HFF-Myc (cell line): ENCODE data around the gene STAP2.
A peak's percentile ranks its signal among the peaks of the same experiment; 100 is the strongest.
"Not testable (repeated sequence)": the region's sequence is repeated elsewhere in the genome, so short reads cannot be mapped to it uniquely, and the experiment has no call there.

Source experiments
- DNase-seq: peaks from one replicate; pipeline ENCODE4 v3.0.0-alpha.2; 2011; ENCODE audit warnings: low read depth; ENCODE audit errors: extremely low read depth
- H3K4me3 ChIP-seq: replicated peaks from 2 replicates; pipeline ENCODE4 v1.5.1; 2011; ENCODE audit warnings: low read depth, mild to moderate bottlenecking, control low read depth, low read length
- TF ChIP-seq, protein P1 (sequence below): IDR thresholded peaks from 2 replicates; pipeline ENCODE4 v1.5.1; 2012; ENCODE audit warnings: mild to moderate bottlenecking, low read depth, low read length, control low read depth; ENCODE audit errors: missing control alignments

Gene STAP2

DNA sequence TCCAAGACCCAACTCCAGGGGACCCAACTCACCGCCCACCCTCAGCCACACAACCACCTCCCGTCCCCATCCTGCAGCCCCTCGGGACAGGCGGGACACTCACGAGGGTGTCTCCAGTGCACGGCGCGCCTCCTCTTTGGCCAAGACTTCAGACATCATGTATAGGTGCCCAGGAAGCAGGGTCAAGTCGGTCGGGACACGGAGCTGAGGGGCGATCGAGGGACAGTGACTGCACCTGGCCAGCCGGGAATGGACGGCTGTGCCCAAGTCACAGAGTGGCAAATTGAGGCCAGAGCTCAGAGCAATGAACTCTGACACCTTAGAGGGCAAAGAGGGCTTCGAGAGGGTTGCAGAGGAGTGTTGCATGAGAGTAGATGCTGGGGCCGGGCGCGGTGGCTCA, 8.8 kb downstream of the STAP2 start:
- no peak for DNase-seq
- H3K4me3 ChIP-seq: no peak overlapping the region; the same call in 1 of the 2 replicates
- TF ChIP-seq, protein P1, sequence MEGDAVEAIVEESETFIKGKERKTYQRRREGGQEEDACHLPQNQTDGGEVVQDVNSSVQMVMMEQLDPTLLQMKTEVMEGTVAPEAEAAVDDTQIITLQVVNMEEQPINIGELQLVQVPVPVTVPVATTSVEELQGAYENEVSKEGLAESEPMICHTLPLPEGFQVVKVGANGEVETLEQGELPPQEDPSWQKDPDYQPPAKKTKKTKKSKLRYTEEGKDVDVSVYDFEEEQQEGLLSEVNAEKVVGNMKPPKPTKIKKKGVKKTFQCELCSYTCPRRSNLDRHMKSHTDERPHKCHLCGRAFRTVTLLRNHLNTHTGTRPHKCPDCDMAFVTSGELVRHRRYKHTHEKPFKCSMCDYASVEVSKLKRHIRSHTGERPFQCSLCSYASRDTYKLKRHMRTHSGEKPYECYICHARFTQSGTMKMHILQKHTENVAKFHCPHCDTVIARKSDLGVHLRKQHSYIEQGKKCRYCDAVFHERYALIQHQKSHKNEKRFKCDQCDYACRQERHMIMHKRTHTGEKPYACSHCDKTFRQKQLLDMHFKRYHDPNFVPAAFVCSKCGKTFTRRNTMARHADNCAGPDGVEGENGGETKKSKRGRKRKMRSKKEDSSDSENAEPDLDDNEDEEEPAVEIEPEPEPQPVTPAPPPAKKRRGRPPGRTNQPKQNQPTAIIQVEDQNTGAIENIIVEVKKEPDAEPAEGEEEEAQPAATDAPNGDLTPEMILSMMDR: no peak

DNA sequence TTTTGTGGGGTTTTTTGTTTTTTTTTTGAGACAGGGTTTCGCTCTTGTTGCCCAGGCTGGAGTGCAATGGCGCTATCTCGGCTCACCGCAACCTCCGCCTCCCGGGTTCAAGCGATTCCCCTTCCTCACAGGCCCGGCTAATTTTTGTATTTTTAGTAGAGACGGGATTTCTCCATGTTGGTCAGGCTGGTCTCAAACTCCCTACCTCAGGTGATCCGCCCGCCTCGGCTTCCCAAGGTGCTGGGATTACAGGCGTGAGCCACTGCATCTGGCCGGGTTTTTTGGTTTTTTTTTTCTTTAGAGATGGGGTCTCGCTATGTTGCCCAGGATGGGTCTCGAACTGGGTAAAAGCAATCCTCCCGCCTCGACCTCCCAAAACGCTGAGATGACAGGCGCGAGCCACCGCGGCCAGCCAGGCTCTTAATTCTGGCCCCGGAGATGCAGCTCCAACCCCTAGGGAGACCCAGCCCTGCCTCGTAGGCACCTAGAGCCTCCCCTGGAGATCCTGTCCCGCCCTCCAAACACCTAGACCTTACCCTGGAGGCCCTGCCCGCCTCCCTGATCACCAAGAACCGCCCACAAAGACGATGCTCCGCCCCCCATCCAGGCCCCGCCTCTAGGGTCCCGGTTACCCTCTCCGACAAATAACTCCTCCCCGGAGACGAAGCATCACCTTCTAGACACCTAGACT, 9.5 kb downstream of the STAP2 start:
- peak overlapping the region; percentile 72 for H3K4me3 ChIP-seq
- not testable (repeated sequence) for DNase-seq

DNA sequence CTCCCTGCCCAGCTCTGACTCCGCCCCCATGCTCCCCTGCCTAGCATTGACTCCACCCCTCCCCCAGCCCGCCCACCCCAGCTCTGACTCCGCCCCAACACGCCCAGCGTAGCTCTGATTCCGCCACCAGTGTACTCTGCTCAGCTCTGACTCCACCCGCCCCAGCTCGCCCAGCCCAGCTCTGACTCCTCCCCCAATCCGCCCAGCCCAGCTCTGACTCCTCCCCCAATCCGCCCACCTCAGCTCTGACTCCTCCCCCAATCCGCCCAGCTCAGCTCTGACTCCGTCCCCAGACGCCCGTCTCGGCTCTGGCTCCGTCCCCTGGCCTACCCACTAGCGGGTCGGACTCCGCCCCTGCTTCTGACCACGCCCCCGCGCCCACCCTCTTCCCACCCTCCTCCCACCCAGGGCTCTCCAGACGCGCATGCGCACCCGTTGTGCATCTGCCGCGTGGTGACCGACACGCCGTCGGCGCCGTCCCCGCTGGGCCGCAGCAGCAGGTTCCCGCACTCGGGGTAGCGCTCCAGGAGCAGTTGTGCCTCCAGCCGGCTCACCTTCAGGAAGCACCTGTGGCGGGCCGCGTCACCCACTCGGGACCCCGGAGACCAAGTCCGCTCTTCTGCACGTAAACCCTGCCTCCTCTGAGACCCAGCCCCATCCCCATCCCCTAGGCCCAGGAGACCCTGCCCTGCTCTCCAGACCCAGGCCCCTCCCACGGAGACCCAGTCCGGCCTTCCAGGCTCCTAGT, 10.2 kb downstream of the STAP2 start:
- TF ChIP-seq, protein P1: no peak
- peak overlapping the region; percentile 72 for H3K4me3 ChIP-seq
- DNase-seq: peak; percentile 92

DNA sequence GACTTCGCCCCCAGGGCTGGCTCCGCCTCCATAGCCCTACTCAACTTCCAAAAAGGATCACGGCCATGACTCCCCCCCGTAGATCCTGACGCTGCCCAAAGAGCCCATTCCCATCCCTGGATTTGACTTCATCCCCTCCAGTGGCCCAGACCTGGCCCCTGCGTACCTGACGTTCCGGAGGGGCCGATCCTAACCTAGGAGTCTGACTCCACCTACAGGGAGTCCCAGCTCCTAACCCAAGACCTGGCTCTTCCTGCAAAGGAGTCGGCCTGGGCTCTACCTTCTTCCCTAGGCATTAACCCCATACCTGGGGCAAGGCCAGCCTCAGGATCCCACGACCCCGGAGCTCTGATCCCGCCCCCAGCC, 10.8 kb downstream of the STAP2 start:
- no peak for DNase-seq
- TF ChIP-seq, protein P1: no peak
- peak overlapping the region; percentile 32 for H3K4me3 ChIP-seq

DNA sequence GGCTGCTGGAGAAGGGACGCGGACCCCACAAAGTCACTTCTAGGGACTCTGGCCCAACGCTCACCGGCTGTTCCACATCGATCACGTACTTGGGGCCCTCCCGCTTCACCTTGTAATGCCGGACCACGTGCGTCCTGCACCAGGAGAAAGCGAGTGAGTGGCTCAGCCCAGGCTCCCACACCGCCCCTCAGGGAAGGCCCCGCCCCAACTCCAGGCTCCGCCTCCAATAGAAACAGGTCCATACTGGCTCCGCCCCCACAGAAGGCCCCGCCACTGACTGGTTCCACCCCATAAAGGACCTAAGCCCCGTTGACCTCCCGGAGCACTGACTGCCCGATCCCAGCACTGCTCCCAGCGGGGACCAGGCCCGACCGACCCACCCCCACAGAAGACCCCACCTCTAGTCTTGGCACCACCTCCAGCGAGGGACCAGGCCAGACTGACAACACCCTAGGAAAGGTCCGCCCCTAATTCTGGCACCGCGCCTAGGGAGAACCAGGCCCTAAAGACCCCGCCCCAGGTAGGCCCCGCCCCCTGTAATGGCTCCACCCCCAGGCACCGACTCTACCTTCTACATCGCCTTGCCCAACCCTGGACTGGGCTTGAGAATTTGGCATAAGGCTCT, 11.3 kb downstream of the STAP2 start:
- DNase-seq: peak; percentile 38
- peak overlapping the region; percentile 40 for H3K4me3 ChIP-seq
- TF ChIP-seq, protein P1: no peak

DNA sequence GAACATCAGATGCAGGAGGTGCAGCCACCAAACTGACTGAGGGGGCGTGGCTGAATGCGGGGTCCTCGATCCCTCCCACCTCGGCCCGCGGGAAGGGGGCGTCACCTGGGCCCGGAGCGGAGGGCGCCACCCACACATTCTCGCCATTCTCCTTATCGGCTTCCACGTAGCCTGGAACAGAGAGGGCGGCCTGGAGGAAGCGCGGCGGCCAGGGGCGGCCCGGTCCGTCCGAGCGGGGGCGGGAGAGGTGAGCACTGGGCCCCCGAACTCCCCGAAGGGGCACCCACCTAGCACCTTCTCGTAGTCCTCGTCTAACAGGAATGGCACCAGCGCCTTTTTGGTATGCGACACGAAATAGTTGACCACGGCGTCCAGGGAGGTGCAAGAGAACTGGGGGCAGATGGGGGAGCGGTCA, 11.8 kb downstream of the STAP2 start:
- peak overlapping the region; percentile 40 for H3K4me3 ChIP-seq
- no peak for DNase-seq
- TF ChIP-seq, protein P1: no peak

DNA sequence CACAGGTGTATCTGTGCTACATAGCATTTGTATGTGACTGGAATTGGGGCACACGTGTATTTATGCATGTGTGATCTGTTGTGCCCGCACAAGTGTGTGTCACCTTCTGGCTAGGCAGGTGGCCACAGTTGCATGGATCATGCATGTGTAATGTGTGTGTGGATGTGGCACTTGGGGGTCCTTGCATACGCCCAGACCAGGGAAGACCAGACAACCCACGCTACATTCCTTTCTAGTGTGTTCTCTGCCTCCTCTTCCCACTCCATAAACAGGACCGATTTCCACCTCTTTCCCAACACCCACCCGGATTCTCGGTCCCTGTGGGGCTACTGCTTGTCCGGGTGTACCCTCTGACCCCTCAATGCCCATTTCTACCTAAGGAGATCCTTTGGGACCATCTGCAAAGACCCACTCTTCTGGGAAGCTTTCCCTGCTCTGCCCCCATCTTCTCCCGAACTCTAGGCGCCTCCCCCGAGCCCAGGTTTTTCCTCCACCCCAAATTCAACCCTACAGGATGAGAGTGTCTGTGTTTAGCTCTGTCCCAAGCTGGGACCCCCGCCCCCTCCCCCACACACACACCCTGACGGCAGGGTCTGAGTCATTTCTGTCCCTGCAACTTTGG, 12.3 kb downstream of the STAP2 start:
- DNase-seq: no peak
- H3K4me3 ChIP-seq: peak overlapping the region; percentile 40
- TF ChIP-seq, protein P1: no peak
